HG02678 (cell line): ENCODE data around the gene SHKBP1.

ENCODE experiments used
- ATAC-seq: cut with Tn5 transposase; IDR thresholded peaks from one replicate; pipeline ENCODE4 v1.9.1; 2021; ENCODE audit warnings: mild to moderate bottlenecking, moderate library complexity; ENCODE audit not compliant: unreplicated experiment

The SHKBP1 gene

GRCh38 chr19:40599902-40600569 lies 23.4 kb downstream of the SHKBP1 start:
- no peak for ATAC-seq

GRCh38 chr19:40600570-40601133 lies 24.0 kb downstream of the SHKBP1 start:
- no peak for ATAC-seq

- ATAC-seq: no peak
Measured at GRCh38 chr19:40601134-40601974, 24.7 kb downstream of the SHKBP1 start, which contains the start of gene LTBP4. Gene LTBP4, plus strand, starts transcription at chr19:40601369. Its CDS starts 19 bp downstream, at chr19:40601388.

GRCh38 chr19:40603071-40603388 lies 26.4 kb downstream of the SHKBP1 start:
- ATAC-seq: no peak

- peak; percentile 77 for ATAC-seq
Measured at GRCh38 chr19:40603389-40604170, 26.9 kb downstream of the SHKBP1 start.

- no peak for ATAC-seq
Measured at GRCh38 chr19:40604171-40604646, 27.5 kb downstream of the SHKBP1 start.

- ATAC-seq: no peak
Measured at GRCh38 chr19:40604647-40605215, 28.1 kb downstream of the SHKBP1 start.

GRCh38 chr19:40605216-40605971 lies 28.7 kb downstream of the SHKBP1 start:
- peak; percentile 31 for ATAC-seq

- ATAC-seq: no peak
Measured at GRCh38 chr19:40607311-40608239, 30.9 kb downstream of the SHKBP1 start.

GRCh38 chr19:40608240-40608621 lies 31.6 kb downstream of the SHKBP1 start:
- ATAC-seq: no peak

- ATAC-seq: no peak
Measured at GRCh38 chr19:40608957-40609356, 32.3 kb downstream of the SHKBP1 start.

GRCh38 chr19:40609561-40610395 lies 33.1 kb downstream of the SHKBP1 start:
- ATAC-seq: peak; percentile 55

- no peak for ATAC-seq
Measured at GRCh38 chr19:40610396-40611064, 33.9 kb downstream of the SHKBP1 start.

- no peak for ATAC-seq
Measured at GRCh38 chr19:40611096-40611495, 34.4 kb downstream of the SHKBP1 start.

- ATAC-seq: no peak
Measured at GRCh38 chr19:40611900-40612698, 35.4 kb downstream of the SHKBP1 start.

GRCh38 chr19:40612831-40613689 lies 36.4 kb downstream of the SHKBP1 start:
- ATAC-seq: no peak
